Uterus (tissue), 2 donors: ENCODE results near the gene ROBO2.

ENCODE experiments used
- CTCF ChIP-seq, 4 experiments: fragments of 200-600 bp in 2 of 4; fragments of 450-650 bp in 2 of 4; sonication (generic) in 2 of 4; IDR thresholded peaks; one replicate each; pipeline ENCODE4 v1.5.1; 2016 to 2019; ENCODE audit warnings: antibody characterized with exemption in 4 of 4, mild to moderate bottlenecking in 2 of 4, moderate library complexity in 1 of 4
- POLR2A ChIP-seq, 2 donors: fragments of 450-650 bp; IDR thresholded peaks; one replicate each; pipeline ENCODE4 v1.6.1; 2016; ENCODE audit warnings: antibody characterized with exemption in 2 of 2, mild to moderate bottlenecking in 1 of 2, moderate library complexity in 1 of 2

- TF ChIP-seq CTCF (IDR thresholded peaks at IDR 0.05), result no peak
- TF ChIP-seq POLR2A (IDR thresholded peaks at IDR 0.05), result no peak
Measured at GRCh38 chr3:77539014-77539413, 499.1 kb downstream of the ROBO2 start.
